T-helper 1 cell (primary cell): Measurements from ENCODE around the gene PYROXD2.
A peak's percentile ranks its signal among the peaks of the same experiment; 100 is the strongest.
"Not testable (repeated sequence)": the region's sequence is repeated elsewhere in the genome, so short reads cannot be mapped to it uniquely, and the experiment has no call there.

ENCODE experiments used
- DNase-seq, 5 donors: peaks; one replicate each; pipeline ENCODE4 v3.0.0-alpha.2; 2012 to 2020

The PYROXD2 gene

DNA sequence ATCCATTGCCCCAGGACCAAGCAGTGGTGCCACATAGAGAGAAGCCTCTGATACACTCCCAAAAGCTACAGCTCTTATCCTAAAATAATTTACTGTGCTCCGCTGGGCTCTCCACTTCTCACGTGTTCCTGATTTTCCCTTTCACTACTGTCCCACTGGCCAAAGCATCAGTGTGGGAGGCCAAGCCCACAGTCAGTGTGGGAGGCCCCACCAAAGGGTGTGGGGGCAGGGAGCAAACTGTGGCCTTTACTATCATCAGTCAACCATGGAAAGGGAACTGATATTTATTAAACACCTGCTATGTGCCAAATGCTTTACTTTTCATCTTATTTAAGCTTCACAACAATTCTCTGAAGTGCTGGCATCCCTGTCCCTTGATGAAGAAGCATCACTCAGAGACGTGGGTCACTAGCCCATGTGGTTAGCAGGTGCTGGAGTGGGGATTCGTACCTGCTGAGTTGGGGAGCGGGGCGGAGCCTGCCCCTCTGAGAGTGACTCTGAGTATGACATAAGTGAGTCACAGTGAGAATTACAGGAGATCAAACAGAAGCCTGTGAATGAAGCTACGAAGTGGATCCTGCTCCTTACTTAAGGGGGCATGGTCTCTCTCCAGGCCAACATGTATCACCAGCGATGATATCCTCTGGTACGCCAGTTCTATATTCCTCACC lies 50.4 kb downstream of the PYROXD2 start:
- no peak for DNase-seq

- no peak for DNase-seq
Observed at GRCh38 chr10:98363220-98363619, 51.8 kb downstream of the PYROXD2 start.

GRCh38 chr10:98361131-98362025 lies 53.6 kb downstream of the PYROXD2 start:
- DNase-seq, result peak in 1 of 5 donors; percentile 40

DNA sequence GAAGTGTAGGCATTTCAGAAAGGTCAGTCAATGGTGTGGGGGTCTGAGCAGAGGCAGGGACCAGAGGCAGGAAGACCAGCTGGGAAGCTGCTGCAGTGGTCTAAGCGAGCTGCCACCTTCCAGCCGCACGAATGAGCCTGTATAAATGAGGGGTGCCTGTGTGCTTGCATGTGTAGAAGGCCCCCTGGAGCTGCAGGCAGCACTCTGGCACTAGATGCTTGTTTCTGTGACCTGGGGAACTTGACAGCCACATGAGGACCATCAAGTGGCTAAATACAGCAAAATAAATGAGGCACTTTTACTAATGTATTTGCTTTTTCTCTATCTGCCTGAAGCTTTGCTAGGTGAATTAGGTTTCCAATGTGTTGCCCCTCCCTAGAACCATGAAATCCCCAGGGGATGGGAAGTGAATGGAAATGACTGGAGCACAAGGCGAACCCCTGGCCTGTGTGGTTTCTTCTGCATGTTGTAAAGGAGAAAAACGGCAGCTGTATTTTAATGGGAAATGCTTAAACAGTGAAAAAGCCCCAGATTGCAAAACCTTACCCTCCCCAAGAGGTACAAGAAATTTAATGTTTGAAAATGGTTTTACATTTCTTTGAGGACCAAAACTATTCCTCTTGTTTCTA lies 57.7 kb downstream of the PYROXD2 start:
- no peak for DNase-seq

DNA sequence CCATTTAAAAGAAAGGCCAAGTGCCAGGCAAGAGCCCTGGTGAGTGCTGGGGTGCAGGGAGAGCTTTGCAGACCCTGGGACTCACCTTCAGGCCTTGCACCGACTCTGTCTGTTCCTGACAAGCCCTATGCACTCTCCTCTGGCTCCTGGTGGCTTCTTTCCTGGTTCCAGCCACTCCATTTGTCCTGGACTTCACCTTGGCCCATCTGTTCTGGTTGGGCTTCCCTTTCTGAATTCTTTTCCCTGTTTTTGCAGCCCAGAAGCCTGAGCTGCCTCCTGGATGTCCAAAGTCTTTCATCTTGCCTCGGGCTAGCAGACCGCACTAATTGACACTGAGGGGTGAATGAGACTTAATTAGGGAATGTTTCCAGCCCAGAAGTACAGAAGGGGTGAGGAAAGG lies 60.5 kb downstream of the PYROXD2 start:
- no peak for DNase-seq

- no peak for DNase-seq
Observed at GRCh38 chr10:98353170-98353569, 61.8 kb downstream of the PYROXD2 start.

DNA sequence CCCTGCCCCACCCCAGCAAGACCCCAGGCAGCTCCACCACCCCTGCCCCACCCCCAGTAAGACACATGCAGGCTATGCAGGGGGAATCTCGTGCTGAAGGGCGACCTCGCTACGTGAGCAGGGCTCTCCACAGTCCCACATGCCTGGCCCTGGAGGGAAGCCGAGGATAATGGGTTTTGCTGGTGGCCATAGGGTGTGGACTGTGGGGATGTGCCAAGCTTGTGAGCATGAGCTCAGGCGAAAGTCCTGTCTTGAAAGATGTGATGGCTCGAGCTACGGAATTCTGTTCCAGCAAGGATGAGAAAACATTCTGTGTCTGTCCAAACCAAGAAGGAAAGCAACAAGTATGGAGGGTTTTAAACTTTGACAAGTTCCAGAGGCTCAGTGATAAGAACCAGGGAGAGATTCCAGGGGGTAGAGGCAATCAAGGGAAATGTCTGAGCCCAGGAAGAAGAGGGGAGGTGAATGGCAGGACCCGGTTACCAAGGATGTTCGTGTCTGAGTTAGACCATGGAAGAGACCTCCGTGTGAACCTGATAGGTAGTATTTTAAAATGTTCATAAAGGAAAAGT lies 63.1 kb downstream of the PYROXD2 start:
- no peak for DNase-seq

GRCh38 chr10:98349508-98349922 lies 65.5 kb downstream of the PYROXD2 start:
- no peak for DNase-seq

GRCh38 chr10:98346847-98347246 lies 68.1 kb downstream of the PYROXD2 start:
- no peak for DNase-seq

GRCh38 chr10:98344589-98345038 lies 70.4 kb downstream of the PYROXD2 start:
- no peak for DNase-seq

- DNase-seq, result not testable (repeated sequence)
Observed at GRCh38 chr10:98341701-98342100, 73.3 kb downstream of the PYROXD2 start.

DNA sequence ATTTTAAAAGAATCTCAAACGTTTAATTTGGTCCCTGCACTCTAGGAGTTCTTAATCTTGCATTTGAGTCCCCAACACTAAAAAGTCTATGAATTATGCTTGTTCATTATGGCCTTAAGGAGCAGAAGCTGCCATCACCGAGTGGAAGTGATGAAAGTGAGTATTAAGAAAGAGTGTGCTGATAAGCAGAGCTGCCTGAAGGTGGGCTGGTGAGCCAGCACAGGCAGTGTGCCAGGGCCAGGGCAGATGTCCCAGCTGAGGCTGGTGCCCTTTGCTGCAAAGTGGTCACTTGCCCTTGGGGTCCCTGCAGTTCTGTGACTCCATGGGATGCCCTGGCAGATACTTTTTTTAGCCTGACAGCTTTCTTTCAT lies 74.1 kb downstream of the PYROXD2 start:
- DNase-seq, result no peak

DNA sequence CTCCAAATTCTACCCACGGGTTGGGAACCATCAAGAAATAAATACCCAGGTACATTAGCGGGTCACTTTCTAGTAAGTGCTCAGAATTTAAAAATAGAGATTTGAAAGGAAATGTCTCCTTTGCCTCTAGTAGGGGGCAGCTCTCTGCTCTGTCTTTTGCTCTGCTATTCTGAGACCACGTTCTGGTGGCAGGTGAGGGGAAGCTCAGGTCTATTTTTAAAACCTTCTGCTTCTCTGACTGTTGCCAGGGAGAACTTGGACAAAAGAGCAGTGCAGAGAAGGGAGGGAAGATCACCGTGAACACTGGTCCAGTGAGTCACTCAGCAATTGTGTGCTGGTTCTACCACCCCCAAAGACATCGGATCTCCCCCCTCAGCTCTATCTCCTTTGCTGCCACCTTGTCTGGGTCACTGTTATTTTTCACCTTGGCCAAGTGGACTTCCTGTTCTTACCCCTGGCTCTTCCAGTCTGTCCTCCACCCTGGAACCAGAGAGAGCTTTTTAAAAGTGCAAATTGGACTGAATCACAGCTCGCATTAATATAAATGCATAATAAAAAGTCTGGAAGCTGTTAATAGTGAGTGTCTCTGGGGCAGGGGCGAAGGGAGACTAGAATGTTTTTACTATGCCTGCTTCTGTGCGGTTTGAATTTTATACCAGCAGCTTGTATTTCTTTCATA lies 74.6 kb downstream of the PYROXD2 start:
- DNase-seq, result no peak

GRCh38 chr10:98339799-98340198 lies 75.2 kb downstream of the PYROXD2 start:
- DNase-seq, result peak in 1 of 5 donors; percentile 44

- DNase-seq, result no peak
Observed at GRCh38 chr10:98338896-98339295, 76.1 kb downstream of the PYROXD2 start.

DNA sequence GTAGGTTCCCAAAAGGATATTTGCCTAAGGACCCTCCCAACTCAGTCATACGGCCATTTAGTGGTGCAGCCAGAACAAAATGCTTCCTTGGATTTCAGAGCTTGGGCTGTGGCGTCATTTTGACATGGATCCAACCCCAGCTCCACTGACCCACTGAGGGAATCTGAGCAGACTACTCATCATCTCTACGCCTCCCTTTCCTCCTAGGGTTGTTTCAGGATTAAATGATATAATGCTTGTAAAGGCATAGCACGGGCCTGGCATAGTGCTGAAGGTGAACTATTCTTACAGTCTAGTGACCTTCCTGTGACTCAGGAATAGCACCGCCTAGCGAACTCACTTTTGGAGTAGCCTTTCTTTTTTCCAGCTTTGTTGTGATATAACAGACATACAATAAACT lies 76.7 kb downstream of the PYROXD2 start:
- no peak for DNase-seq

GRCh38 chr10:98337484-98337883 lies 77.5 kb downstream of the PYROXD2 start:
- no peak for DNase-seq
